LNCAP (cell line): ENCODE results near the gene AP1M1.
A peak's percentile ranks its signal among the peaks of the same experiment; 100 is the strongest.

ENCODE experiments used
- CTCF ChIP-seq: fragments of 450-650 bp; IDR thresholded peaks from 2 replicates; pipeline ENCODE4 v1.5.1; 2017; ENCODE audit warnings: mild to moderate bottlenecking

AP1M1 gene

GRCh38 chr19:16244091-16244490 is 46.4 kb downstream of the AP1M1 start:
- no peak for TF ChIP-seq CTCF

- peak; percentile 94 for TF ChIP-seq CTCF
Measured at GRCh38 chr19:16247353-16248182, 49.9 kb downstream of the AP1M1 start.

GRCh38 chr19:16248380-16249023 is 50.8 kb downstream of the AP1M1 start:
- no peak for TF ChIP-seq CTCF

GRCh38 chr19:16249826-16250404 is 52.2 kb downstream of the AP1M1 start:
- TF ChIP-seq CTCF: no peak

- TF ChIP-seq CTCF: no peak
Measured at GRCh38 chr19:16252459-16253205, 54.9 kb downstream of the AP1M1 start.

- TF ChIP-seq CTCF: no peak
Measured at GRCh38 chr19:16254851-16255408, 57.2 kb downstream of the AP1M1 start.

- no peak for TF ChIP-seq CTCF
Measured at GRCh38 chr19:16257509-16258002, 59.8 kb downstream of the AP1M1 start.
